ENCODE measurements around the gene NOL6.

Gene NOL6

DNA sequence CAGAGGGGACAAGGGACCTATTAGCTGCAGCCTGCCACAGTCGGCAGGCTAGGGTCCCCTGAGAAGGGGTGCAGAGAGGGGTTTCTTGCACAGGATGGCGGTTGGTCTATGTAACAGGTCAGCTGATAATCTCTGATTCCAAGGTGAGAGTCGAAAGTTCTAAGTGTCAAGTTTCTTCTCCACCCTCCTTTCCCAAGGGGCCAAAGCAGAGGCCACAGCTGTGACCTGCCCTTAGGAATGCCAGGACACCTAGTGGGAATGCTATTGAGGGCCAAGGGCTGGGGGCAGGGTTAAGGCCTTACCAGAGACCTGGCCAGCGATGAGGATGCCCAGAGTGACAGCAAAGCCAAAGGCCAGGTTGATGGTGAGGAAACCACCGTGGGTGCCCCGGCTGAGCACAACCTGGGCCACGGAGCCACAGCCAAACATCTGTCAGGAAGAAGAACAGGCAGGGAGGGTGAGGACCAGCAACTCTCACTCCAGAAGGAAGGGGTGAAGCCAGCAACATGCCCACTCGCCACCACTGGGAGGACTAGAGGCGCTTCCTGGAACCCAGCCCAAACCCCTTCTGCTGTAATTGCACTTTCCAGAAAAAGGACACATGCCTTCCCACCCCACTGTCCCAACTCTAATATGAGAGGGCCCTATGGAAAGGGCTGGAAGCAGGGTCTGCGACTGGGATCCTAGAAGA, 30.1 kb downstream of the NOL6 start:
- TF ChIP-seq, protein P1, sequence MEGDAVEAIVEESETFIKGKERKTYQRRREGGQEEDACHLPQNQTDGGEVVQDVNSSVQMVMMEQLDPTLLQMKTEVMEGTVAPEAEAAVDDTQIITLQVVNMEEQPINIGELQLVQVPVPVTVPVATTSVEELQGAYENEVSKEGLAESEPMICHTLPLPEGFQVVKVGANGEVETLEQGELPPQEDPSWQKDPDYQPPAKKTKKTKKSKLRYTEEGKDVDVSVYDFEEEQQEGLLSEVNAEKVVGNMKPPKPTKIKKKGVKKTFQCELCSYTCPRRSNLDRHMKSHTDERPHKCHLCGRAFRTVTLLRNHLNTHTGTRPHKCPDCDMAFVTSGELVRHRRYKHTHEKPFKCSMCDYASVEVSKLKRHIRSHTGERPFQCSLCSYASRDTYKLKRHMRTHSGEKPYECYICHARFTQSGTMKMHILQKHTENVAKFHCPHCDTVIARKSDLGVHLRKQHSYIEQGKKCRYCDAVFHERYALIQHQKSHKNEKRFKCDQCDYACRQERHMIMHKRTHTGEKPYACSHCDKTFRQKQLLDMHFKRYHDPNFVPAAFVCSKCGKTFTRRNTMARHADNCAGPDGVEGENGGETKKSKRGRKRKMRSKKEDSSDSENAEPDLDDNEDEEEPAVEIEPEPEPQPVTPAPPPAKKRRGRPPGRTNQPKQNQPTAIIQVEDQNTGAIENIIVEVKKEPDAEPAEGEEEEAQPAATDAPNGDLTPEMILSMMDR (IDR thresholded peaks at IDR 0.05), result no peak
- intact Hi-C loops (cut with DNase I; ENCODE audit: low total_unique reads), result no loop called here
- no peak for DNase-seq
- H3K36me3 ChIP-seq, result peaks cover 0 to 6% (median 0%) of the 10 kb centered on the region in 3 donors
- peaks cover 0 to 5% of the 10 kb centered on the region in 2 donors for H3K27me3 ChIP-seq
- no peaks in the 10 kb centered on the region for H3K9me3 ChIP-seq
- no peak overlapping the region for H3K27ac ChIP-seq
- H3K4me3 ChIP-seq, result no peak overlapping the region
- peaks cover 3 to 23% (median 16%) of the 10 kb centered on the region in 4 donors for H3K4me1 ChIP-seq

DNA sequence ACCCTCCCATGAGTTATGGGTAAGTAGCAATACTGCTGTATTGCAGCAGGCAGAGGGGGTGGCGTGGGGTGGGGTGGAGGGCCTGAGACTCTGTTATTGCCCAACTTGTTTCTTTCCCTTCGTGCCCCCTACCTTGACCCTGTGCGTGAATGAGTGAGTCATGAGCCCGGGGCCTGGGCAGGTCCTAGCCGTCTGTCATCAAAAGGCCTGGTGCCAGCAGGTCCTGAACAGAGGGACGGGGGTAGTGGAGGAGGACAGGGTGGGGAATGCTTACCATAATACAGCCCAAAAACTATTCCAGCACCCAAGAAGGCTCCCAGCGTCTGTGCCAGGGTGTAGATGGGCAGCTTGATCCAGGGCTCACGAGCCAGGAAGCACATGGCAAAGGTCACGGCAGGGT, 30.7 kb downstream of the NOL6 start:
- peaks cover 3 to 22% (median 15%) of the 10 kb centered on the region in 4 donors for H3K4me1 ChIP-seq
- TF ChIP-seq, protein P1 (IDR thresholded peaks at IDR 0.05), result no peak
- no peak overlapping the region for H3K4me3 ChIP-seq
- H3K27me3 ChIP-seq, result peaks cover 0 to 5% of the 10 kb centered on the region in 2 donors
- H3K27ac ChIP-seq, result no peak overlapping the region
- no peak for DNase-seq
- H3K9me3 ChIP-seq, result no peaks in the 10 kb centered on the region
- peaks cover 0 to 6% (median 0%) of the 10 kb centered on the region in 3 donors for H3K36me3 ChIP-seq
- intact Hi-C loops (cut with DNase I; ENCODE audit: low total_unique reads), result no loop called here

DNA sequence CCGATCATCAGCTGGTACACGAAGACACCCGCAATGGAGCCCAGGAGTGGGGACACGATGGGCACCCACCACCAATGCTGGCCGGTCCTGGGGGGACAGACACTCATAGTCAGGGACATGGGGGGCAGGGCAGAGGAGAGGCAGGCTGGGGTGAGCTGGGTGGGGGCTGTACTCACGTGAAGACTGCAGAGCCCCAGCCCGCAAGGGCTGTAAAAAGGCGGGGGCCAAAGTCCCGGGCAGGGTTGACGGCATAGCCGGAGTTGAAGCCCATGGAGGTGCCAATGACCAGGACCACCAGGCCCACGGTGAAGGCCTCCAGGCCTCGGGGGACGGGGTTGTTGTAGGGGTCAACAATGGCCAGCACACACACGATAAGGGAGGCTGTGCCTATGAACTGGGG, 31.6 kb downstream of the NOL6 start:
- TF ChIP-seq, protein P1 (IDR thresholded peaks at IDR 0.05), result no peak
- Histone ChIP-seq H3K36me3 (peaks cover 0 to 6% (median 0%) of the 10 kb centered on the region in 3 donors), H3K4me1 (peaks cover 2 to 13% (median 6%) of the 10 kb centered on the region in 4 donors), H3K4me3 (no peak overlapping the region), H3K27ac (no peak overlapping the region), H3K9me3 (no peaks in the 10 kb centered on the region), H3K27me3 (peaks cover 0 to 5% of the 10 kb centered on the region in 2 donors)
- intact Hi-C loops (cut with DNase I; ENCODE audit: low total_unique reads), result no loop called here
- DNase-seq, result no peak

DNA sequence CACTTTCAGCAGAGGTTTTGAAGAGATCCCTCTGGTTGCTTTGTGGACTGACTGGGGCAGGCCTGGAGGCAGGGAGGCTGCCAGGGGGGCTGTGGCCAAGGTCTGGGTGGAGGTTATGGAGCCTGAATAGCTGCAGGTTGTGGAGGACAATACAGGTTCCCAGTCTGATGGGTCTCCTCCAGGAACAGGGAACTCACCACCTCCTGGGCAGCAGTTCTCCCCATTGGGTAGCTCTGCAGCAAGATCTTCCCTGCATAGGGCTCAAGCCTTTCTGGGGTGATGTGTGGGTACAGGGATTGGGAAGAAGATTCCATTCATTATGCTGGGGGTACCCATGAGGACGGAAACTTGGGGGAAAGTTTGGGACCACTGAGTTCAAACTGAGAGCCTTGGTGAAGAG, 33.1 kb downstream of the NOL6 start:
- Histone ChIP-seq H3K27me3 (peaks cover 0 to 18% of the 10 kb centered on the region in 2 donors), H3K4me3 (no peak overlapping the region), H3K9me3 (no peaks in the 10 kb centered on the region), H3K4me1 (peaks cover 0 to 5% (median 0%) of the 10 kb centered on the region in 4 donors), H3K36me3 (peaks cover 0 to 6% (median 0%) of the 10 kb centered on the region in 3 donors), H3K27ac (no peak overlapping the region)
- intact Hi-C loops (cut with DNase I; ENCODE audit: low total_unique reads), result no loop called here
- TF ChIP-seq, protein P1 (IDR thresholded peaks at IDR 0.05), result no peak
- no peak for DNase-seq

DNA sequence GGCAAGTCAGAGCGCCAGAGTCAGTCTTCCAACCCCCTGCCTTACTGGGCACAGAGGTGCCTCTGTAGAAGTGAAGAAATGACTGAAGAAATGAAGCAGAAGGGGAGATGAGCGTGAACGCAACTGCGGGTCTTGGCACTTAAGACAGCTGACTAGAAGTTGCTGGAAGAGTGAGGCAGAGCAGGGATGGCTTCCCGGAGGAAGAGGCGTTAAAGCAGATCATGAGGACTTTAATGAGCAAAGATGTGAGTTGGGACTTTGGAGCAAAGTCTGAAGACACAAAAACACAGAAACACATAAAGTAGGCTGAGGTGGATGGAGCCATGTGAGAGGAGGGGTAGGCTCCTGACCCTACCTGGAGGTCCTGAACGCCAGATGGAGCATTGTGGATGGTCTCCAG, 33.5 kb downstream of the NOL6 start:
- TF ChIP-seq, protein P1 (IDR thresholded peaks at IDR 0.05), result no peak
- intact Hi-C loops (cut with DNase I; ENCODE audit: low total_unique reads), result no loop called here
- Histone ChIP-seq H3K4me1 (peaks cover 0 to 1% (median 0%) of the 10 kb centered on the region in 4 donors), H3K36me3 (peaks cover 0 to 6% (median 0%) of the 10 kb centered on the region in 3 donors), H3K27me3 (peaks cover 0 to 22% of the 10 kb centered on the region in 2 donors), H3K4me3 (no peak overlapping the region), H3K9me3 (no peaks in the 10 kb centered on the region), H3K27ac (no peak overlapping the region)
- DNase-seq, result no peak

Data from tibial artery (tissue), 4 donors.